Measurements from ENCODE around the gene IL37. TPM values are rescaled to one million over a fixed set of nuclear protein-coding genes. Genes with fewer than 3 reads are reported as not detected.
A peak's percentile ranks its signal among the peaks of the same experiment; 100 is the strongest.

IL37 gene
- total and polyA plus RNA-seq, 10 donors = not detected

GRCh38 chr2:112941753-112942653 is 31.0 kb downstream of the IL37 start:
- Histone ChIP-seq H3K4me3 (no peak overlapping the region), H3K27ac (no peak overlapping the region), H3K4me1 (no peaks in the 10 kb centered on the region), H3K9me3 (peaks cover 0 to 24% (median 13%) of the 10 kb centered on the region in 8 donors), H3K27me3 (replicated peaks in 1 of 7) (no peaks in the 10 kb centered on the region), H3K36me3 (no peaks in the 10 kb centered on the region)
- TF ChIP-seq POLR2A (IDR thresholded peaks at IDR 0.05) (no peak), POLR2AphosphoS5 (IDR thresholded peaks at IDR 0.05) (no peak), CTCF (IDR thresholded peaks at IDR 0.05 in 8 of 11, conservative IDR thresholded peaks at IDR 0.05 in 3 of 11) (peak; percentile 26 to 85 (median 68))
- peak; percentile 86 for DNase-seq
- WGBS, 5 donors = 27 to 32% (median 30%) methylated on average over 14 of the region's 14 CpGs
- intact Hi-C loops (cut with DNase I; ENCODE audit: low total_unique reads) = loop anchor here (5.0 kb wide), 1 partner anchor 195 kb away; no protein-coding TSS in a partner anchor

GRCh38 chr2:112942654-112943002 is 31.7 kb downstream of the IL37 start:
- Histone ChIP-seq H3K27me3 (replicated peaks in 1 of 7) (no peaks in the 10 kb centered on the region), H3K4me1 (no peaks in the 10 kb centered on the region), H3K36me3 (no peaks in the 10 kb centered on the region), H3K9me3 (peaks cover 0 to 30% (median 16%) of the 10 kb centered on the region in 8 donors), H3K27ac (no peak overlapping the region), H3K4me3 (no peak overlapping the region)
- DNase-seq = no peak
- TF ChIP-seq POLR2A (IDR thresholded peaks at IDR 0.05) = no peak
- TF ChIP-seq CTCF (IDR thresholded peaks at IDR 0.05 in 8 of 11, conservative IDR thresholded peaks at IDR 0.05 in 3 of 11) = no peak
- no peak for TF ChIP-seq POLR2AphosphoS5 (IDR thresholded peaks at IDR 0.05)
- WGBS, 5 donors = 56 to 85% (median 73%) methylated on average over 2 of the region's 2 CpGs
- intact Hi-C loops (cut with DNase I; ENCODE audit: low total_unique reads) = loop anchor here (5.0 kb wide), 1 partner anchor 195 kb away; no protein-coding TSS in a partner anchor

GRCh38 chr2:112944971-112945370 is 34.0 kb downstream of the IL37 start:
- Histone ChIP-seq H3K4me3 (no peak overlapping the region), H3K36me3 (no peaks in the 10 kb centered on the region), H3K27ac (no peak overlapping the region), H3K27me3 (replicated peaks in 1 of 7) (peaks cover 0 to 6% (median 0%) of the 10 kb centered on the region in 7 donors), H3K4me1 (no peaks in the 10 kb centered on the region), H3K9me3 (peaks cover 0 to 34% (median 17%) of the 10 kb centered on the region in 8 donors)
- no peak for TF ChIP-seq POLR2A (IDR thresholded peaks at IDR 0.05)
- no peak for TF ChIP-seq POLR2AphosphoS5 (IDR thresholded peaks at IDR 0.05)
- TF ChIP-seq CTCF (IDR thresholded peaks at IDR 0.05 in 8 of 11, conservative IDR thresholded peaks at IDR 0.05 in 3 of 11) = no peak
- DNase-seq = no peak
- 84 to 98% (median 92%) methylated on average over 1 of the region's 1 CpG for WGBS, 5 donors
- intact Hi-C loops (cut with DNase I; ENCODE audit: low total_unique reads) = loop anchor here (5.0 kb wide), 1 partner anchor 198 kb away; no protein-coding TSS in a partner anchor

GRCh38 chr2:112946086-112946485 is 35.1 kb downstream of the IL37 start:
- Histone ChIP-seq H3K9me3 (peaks cover 0 to 34% (median 17%) of the 10 kb centered on the region in 8 donors), H3K4me3 (no peak overlapping the region), H3K4me1 (no peaks in the 10 kb centered on the region), H3K27ac (no peak overlapping the region), H3K36me3 (no peaks in the 10 kb centered on the region), H3K27me3 (replicated peaks in 1 of 7) (peaks cover 0 to 6% (median 0%) of the 10 kb centered on the region in 7 donors)
- intact Hi-C loops (cut with DNase I; ENCODE audit: low total_unique reads) = no loop called here
- no peak for DNase-seq
- WGBS, 5 donors = 79 to 86% (median 82%) methylated on average over 2 of the region's 2 CpGs
- TF ChIP-seq POLR2A (IDR thresholded peaks at IDR 0.05) = no peak
- no peak for TF ChIP-seq POLR2AphosphoS5 (IDR thresholded peaks at IDR 0.05)
- no peak for TF ChIP-seq CTCF (IDR thresholded peaks at IDR 0.05 in 8 of 11, conservative IDR thresholded peaks at IDR 0.05 in 3 of 11)
